GM12873 (cell line): ENCODE measurements around the gene ITPRIPL2.

Source experiments
- CTCF ChIP-seq: IDR thresholded peaks from 2 replicates; pipeline ENCODE4 v1.5.1; 2012; ENCODE audit warnings: low read depth, mild to moderate bottlenecking, moderate library complexity, low read length, control low read depth; ENCODE audit not compliant: insufficient read depth; ENCODE audit errors: missing control alignments

Gene ITPRIPL2

GRCh38 chr16:19106625-19107020 lies 7.1 kb upstream of the ITPRIPL2 start:
- no peak for TF ChIP-seq CTCF

GRCh38 chr16:19108409-19109287 lies 5.1 kb upstream of the ITPRIPL2 start:
- TF ChIP-seq CTCF, result no peak

- TF ChIP-seq CTCF, result no peak
Observed at GRCh38 chr16:19109288-19109664, 4.5 kb upstream of the ITPRIPL2 start.

- TF ChIP-seq CTCF, result no peak
Observed at GRCh38 chr16:19110537-19111360, 3.0 kb upstream of the ITPRIPL2 start.

- TF ChIP-seq CTCF, result no peak
Observed at GRCh38 chr16:19112099-19112407, 1.7 kb upstream of the ITPRIPL2 start.

GRCh38 chr16:19114359-19115147 lies 789 bp downstream of the ITPRIPL2 start:
- TF ChIP-seq CTCF, result no peak
